HepG2 (cell line): ENCODE data around the gene NEK5. TPM values are rescaled to one million over a fixed set of nuclear protein-coding genes. Genes with fewer than 3 reads are reported as not detected.

Experiments
- CEBPZ ChIP-seq: IDR thresholded peaks from 2 replicates; pipeline ENCODE4 v1.6.1; 2012; ENCODE audit warnings: low read length, improper control_type of control experiment
- ETS1 ChIP-seq: sonication (generic); formaldehyde crosslinking; IDR thresholded peaks from 2 replicates; pipeline ENCODE4 v1.4.0; 2020; ENCODE audit warnings: missing genetic modification reagents
- FUBP1 ChIP-seq: sonication (generic); formaldehyde crosslinking; IDR thresholded peaks from 2 replicates; pipeline ENCODE4 v1.5.1; 2020; ENCODE audit warnings: missing genetic modification reagents, mild to moderate bottlenecking, borderline replicate concordance
- TAF1 ChIP-seq: sonication (generic); formaldehyde crosslinking; IDR thresholded peaks from 2 replicates; pipeline ENCODE4 v1.4.0; 2020; ENCODE audit warnings: missing genetic modification reagents
- TBX2 ChIP-seq: sonication (generic); formaldehyde crosslinking; IDR thresholded peaks from 2 replicates; pipeline ENCODE4 v1.5.0; 2020; ENCODE audit warnings: missing genetic modification reagents, mild to moderate bottlenecking, borderline replicate concordance
- THRA ChIP-seq: sonication (generic); formaldehyde crosslinking; IDR thresholded peaks from 2 replicates; pipeline ENCODE4 v1.4.0; 2020; ENCODE audit warnings: missing genetic modification reagents, borderline replicate concordance
- ZC3H13 ChIP-seq: sonication (generic); formaldehyde crosslinking; IDR thresholded peaks from 2 replicates; pipeline ENCODE4 v1.8.1; 2023; ENCODE audit warnings: mild to moderate bottlenecking, missing genetic modification reagents, moderate library complexity
- ZKSCAN1 ChIP-seq: fragments of 150-350 bp; IDR thresholded peaks from 2 replicates; pipeline ENCODE4 v1.6.1; 2014; ENCODE audit warnings: low read length
- ZNF510 ChIP-seq: sonication (generic); formaldehyde crosslinking; IDR thresholded peaks from 2 replicates; pipeline ENCODE4 v1.4.0; 2020; ENCODE audit warnings: low read depth, mild to moderate bottlenecking, missing genetic modification reagents
- polyA plus RNA-seq, 8 experiments: library from polyadenylated mRNA; depleted of rRNA in 3 of 8; stranded (reverse) in 7 of 8; unstranded in 1 of 8; fragments of >200 nt; fragmentation: Illumina TruSeq in 4 of 8; extraction: Trizol in 4 of 8; gene quantifications; 2 replicates each; pipeline versions ENCODE4 v1.2.1 to v1.2.3, GENCODE V29; 2011 to 2016; ENCODE audit warnings: low read depth in 4 of 8, missing spikeins in 1 of 8, mixed read lengths in 1 of 8; ENCODE audit not compliant: insufficient read depth in 1 of 8
- total RNA-seq, 5 experiments: library from RNA; depleted of rRNA; stranded (reverse); fragments of >200 nt; fragmentation: Illumina TruSeq; extraction: Trizol; gene quantifications; 2 replicates each; pipeline ENCODE4 v1.2.3, GENCODE V29; 2016; ENCODE audit warnings: low read depth in 1 of 5

The NEK5 gene
- total and polyA plus RNA-seq, 2 of the 13 experiments (the other 11 are each of a cell fraction or from before 2014, with no cell fraction given) = 0.12 to 0.22 TPM

GRCh38 chr13:52034616-52035226 lies 94.2 kb downstream of the NEK5 start (continued):
- TF ChIP-seq THRA (CRISPR knock-in tag) (no peak), CEBPZ (no peak), ZKSCAN1 (no peak), TAF1 (no peak), TBX2 (CRISPR knock-in tag) (no peak), ZNF510 (no peak), ZC3H13 (no peak), FUBP1 (CRISPR knock-in tag) (no peak), ETS1 (no peak)
